Activated T-cell treated with anti-CD3 and anti-CD28 coated beads, Interleukin-2, amount 50 U/mL, for 4 hours (primary cell): Measurements from ENCODE around the gene SLC29A2. TPM values are rescaled to one million over a fixed set of nuclear protein-coding genes. Genes with fewer than 3 reads are reported as not detected.

ENCODE experiments used
- ATAC-seq, 2 donors: fragments of 200-7000 bp; cut with Tn5 transposase; one replicate each; pipeline ENCODE4 v1.10.0; 2021
- DNase-seq: peaks from one replicate; pipeline ENCODE4 v3.0.0-alpha.2; 2020
- H3K27me3 Mint-ChIP-seq: one replicate; pipeline ENCODE4 v1.8.0; 2021; ENCODE audit warnings: low read depth, mixed read lengths
- H3K36me3 Mint-ChIP-seq: one replicate; pipeline ENCODE4 v1.8.0; 2022; ENCODE audit warnings: mixed read lengths; ENCODE audit not compliant: insufficient read depth
- H3K4me1 Mint-ChIP-seq: one replicate; pipeline ENCODE4 v1.8.0; 2021; ENCODE audit warnings: low read depth, mixed read lengths
- H3K4me3 Mint-ChIP-seq: one replicate; pipeline ENCODE4 v1.8.0; 2021; ENCODE audit warnings: mild to moderate bottlenecking, moderate library complexity, mixed read lengths
- H3K9me3 Mint-ChIP-seq: one replicate; pipeline ENCODE4 v1.8.0; 2021; ENCODE audit warnings: mixed read lengths
- total RNA-seq, 3 donors: library from RNA; stranded (reverse); gene quantifications; one replicate each; pipeline ENCODE4 v1.2.1, GENCODE V29; 2021

The SLC29A2 gene
- total RNA-seq, 3 donors from 2014 or later: 10.5 to 15.7 (median 11.4) TPM

DNA sequence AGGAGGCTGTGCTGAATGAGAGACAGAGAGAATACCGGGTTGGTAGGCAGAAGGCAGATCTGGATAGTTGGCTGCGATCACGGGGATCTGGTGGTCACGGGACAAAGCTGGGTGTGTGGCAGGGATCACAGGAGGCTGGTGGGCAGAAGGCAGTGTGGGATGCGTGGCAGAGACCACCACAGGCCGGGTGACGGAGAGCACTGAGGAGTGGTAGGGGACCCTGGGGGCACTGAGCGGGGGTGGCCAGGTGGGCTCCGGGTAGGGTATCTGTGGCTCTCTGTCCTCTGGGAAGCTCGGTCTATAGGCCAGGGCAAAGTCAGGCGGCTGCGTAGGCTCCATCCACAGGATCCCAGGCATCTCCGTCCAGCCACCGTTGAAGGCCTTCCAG lies 56.1 kb downstream of the SLC29A2 start:
- ATAC-seq (no peak), DNase-seq (no peak)
- no peaks in the 10 kb centered on the region for H3K36me3 Mint-ChIP-seq
- H3K4me3 Mint-ChIP-seq: no peak overlapping the region
- peaks cover 2% of the 10 kb centered on the region for H3K27me3 Mint-ChIP-seq
- H3K9me3 Mint-ChIP-seq: no peaks in the 10 kb centered on the region
- H3K4me1 Mint-ChIP-seq: peaks cover 66% of the 10 kb centered on the region

DNA sequence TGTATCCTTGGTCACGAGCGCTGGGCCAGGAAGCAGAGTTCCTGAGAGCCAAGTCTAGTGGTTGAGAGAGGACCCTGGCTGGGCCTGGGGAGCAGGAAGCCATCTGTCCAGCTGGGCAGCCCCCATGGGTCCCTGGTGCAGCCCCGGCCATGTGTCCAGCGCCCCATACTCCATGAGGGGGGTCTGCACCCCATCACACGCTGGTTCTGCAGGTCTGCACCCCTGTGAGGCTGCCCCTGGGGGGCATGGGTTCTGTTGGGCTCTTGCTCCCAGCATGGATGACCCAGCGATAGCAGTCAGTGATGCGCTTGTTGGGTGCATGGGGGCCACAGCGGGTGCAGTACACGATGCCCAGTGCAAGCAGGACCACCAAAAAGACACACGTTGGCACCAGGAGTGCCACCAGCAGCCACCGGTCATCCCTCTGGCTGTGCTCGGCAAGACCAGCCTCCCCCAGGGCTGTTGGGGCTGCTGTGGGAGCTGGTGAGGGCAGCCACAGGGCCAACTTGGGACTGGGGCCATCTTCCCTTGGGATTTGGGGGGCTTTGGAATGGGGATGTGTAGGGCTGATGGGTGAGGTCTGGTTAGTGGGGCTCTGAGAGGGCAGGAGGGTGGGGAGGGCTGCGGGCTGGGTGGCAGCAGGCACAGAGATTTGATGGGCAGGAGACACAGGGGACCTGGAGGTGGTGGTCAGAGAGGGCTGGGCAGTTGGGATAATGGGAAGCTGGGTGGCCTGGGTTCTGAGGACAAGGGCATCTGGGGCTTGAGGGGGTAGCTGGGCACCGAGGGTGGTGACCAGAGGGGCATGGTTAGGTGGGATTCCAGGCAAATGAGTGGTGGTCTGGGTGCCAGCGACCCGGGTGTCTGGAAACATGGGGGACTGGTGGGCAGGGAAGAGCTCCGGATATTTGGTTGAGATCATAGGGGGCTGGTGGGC lies 56.7 kb downstream of the SLC29A2 start:
- H3K4me3 Mint-ChIP-seq: no peak overlapping the region
- H3K4me1 Mint-ChIP-seq: peaks cover 63% of the 10 kb centered on the region
- ATAC-seq (no peak), DNase-seq (no peak)
- no peaks in the 10 kb centered on the region for H3K9me3 Mint-ChIP-seq
- peaks cover 2% of the 10 kb centered on the region for H3K27me3 Mint-ChIP-seq
- H3K36me3 Mint-ChIP-seq: no peaks in the 10 kb centered on the region

DNA sequence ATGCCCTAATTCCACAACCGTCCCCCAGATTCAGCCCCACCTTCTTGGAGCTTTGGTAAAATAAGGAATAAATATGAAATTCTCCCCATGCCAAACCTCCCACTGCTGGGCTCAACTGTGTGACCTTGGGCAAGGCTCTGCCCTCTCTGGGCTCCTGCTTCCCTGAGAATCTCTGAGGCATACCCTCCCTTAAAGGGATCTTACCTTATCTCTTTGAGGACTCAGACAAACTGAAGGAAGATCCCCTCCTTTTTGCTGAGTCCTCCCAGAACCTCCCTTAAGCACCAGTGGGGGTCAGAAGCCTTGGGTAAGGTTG lies 57.4 kb downstream of the SLC29A2 start:
- no peaks in the 10 kb centered on the region for H3K36me3 Mint-ChIP-seq
- ATAC-seq (no peak), DNase-seq (no peak)
- peaks cover 57% of the 10 kb centered on the region for H3K4me1 Mint-ChIP-seq
- peak overlapping the region; percentile 64 for H3K4me3 Mint-ChIP-seq
- H3K9me3 Mint-ChIP-seq: no peaks in the 10 kb centered on the region
- peaks cover 2% of the 10 kb centered on the region for H3K27me3 Mint-ChIP-seq

DNA sequence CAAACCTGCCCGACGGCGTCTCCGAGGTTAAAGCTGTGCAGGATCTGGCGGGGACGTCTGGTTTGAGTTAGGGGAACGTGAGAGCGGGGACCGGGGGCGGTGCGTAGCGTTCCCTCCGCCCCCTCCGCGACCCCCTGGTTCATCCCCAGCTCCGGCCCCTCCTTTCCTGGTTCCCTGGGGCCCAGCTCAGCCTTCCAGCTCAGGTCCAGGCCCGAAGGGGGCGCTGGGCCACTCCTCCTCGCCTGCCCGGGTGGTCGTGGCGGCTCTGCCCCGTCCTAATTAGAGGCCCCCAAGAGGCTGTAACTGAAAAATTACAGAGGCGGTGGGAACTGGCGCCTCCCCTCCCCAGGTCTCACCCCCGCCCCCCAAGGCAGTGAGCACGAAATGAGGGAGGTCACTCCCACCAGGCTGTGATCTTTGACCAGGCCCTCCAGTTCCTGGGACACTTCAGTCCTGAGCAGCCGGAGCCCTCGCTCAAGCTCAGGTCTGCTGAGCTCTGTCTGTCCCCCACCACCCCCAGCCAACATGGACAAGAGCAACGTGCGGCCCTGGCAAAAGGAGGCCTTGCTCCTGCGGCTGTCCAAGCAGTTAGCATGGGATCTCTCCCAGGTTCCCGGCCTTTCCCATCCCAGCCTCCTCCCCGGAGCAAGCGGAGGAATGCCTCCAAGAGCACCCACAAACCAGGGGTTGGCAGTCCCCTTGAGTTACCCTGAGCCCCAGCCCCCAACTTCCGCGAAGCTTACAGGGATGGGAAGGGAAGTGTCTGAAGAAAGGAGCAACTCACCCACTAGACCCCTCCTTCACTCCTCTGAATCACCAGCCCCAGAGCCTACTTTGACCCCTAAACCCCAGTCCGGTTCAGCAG lies 58.0 kb downstream of the SLC29A2 start:
- H3K9me3 Mint-ChIP-seq: no peaks in the 10 kb centered on the region
- no peaks in the 10 kb centered on the region for H3K36me3 Mint-ChIP-seq
- peak overlapping the region; percentile 86 for H3K4me3 Mint-ChIP-seq

DNA sequence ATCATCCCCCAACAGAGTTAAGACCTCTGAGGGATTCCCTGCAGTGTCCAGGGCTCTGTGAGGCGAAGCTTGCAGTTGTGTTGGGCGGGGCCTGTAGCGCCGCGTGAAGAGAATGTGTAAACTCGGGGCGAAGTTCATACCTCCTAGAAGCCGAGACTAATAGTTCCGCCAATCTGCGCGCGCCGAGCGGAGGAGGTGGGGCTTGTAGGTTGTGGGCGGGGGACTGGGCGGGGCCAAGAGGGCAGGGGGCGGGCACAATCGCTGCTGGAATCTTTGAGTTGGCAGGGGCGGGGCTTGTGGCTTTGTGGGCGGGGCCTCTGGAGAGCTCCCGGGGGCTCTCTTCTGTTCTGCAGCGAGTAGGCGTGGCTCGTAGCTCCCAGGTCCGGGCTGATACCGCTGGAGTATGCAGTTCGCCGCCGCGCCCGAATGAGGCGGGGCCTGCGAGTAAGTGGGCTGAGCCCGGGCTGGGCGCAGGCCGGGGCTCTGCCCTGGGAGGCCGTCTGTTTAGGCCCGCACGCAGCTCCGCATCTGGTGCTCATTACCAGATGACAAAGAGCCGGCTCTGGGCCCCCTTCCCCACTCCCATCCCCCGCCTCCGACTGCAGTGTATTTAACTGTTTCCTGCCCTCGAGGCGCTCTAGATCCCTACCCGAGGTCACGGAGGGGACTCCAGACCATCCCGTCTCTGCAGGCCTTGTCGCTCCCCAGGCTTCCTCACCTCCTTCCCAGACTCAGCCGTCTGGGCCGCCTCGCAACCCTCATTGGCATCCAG lies 58.8 kb downstream of the SLC29A2 start:
- peaks cover 43% of the 10 kb centered on the region for H3K4me1 Mint-ChIP-seq
- H3K36me3 Mint-ChIP-seq: no peaks in the 10 kb centered on the region
- no peaks in the 10 kb centered on the region for H3K9me3 Mint-ChIP-seq
- H3K4me3 Mint-ChIP-seq: peak overlapping the region; percentile 86
- DNase-seq (peak; percentile 98), ATAC-seq (peak; percentile 76 to 81)
- H3K27me3 Mint-ChIP-seq: no peaks in the 10 kb centered on the region

More for the DNA sequence above, 58.0 kb downstream of the SLC29A2 start:
- H3K27me3 Mint-ChIP-seq: peaks cover under 1% of the 10 kb centered on the region
- peaks cover 51% of the 10 kb centered on the region for H3K4me1 Mint-ChIP-seq
- no peak for DNase-seq
- no peak for ATAC-seq

Other genes starting within 250 kb of the SLC29A2 start
- 10 to 100 TPM; 86.3 to 92.2 (median 89.2) TPM for gene KLC2, start 114.1 kb downstream of the SLC29A2 start, total RNA-seq
- 100 to 1,000 TPM; 118 to 125 (median 120) TPM for gene RAB1B, start 103.1 kb downstream of the SLC29A2 start, total RNA-seq
- gene CNIH2, start 93.6 kb downstream of the SLC29A2 start, total RNA-seq: 1 to 10 TPM; 1.4 to 1.8 (median 1.7) TPM
- 100 to 1,000 TPM; 154 to 170 (median 159) TPM for gene YIF1A, start 82.6 kb downstream of the SLC29A2 start, total RNA-seq
- under 1 TPM in 1 of 3 donors, not detected in 2; 0.11 TPM for gene TMEM151A, start 79.9 kb downstream of the SLC29A2 start, total RNA-seq
- 1 to 10 TPM in 1 of 3 donors, under 1 TPM in 2; 0.65 to 1.5 (median 0.82) TPM for gene CD248, start 54.7 kb downstream of the SLC29A2 start, total RNA-seq
- 1 to 10 TPM; 1.4 to 2.2 (median 1.7) TPM for gene RIN1, start 35.3 kb downstream of the SLC29A2 start, total RNA-seq
- 100 to 1,000 TPM in 1 of 3 donors, 10 to 100 TPM in 2; 91.1 to 105 (median 94.9) TPM for gene BRMS1, start 26.7 kb downstream of the SLC29A2 start, total RNA-seq
- gene B4GAT1, start 24.1 kb downstream of the SLC29A2 start, total RNA-seq: 10 to 100 TPM in 1 of 3 donors, 1 to 10 TPM in 2; 6.4 to 10.3 (median 8.0) TPM
- not detected for gene NPAS4, start 49.3 kb upstream of the SLC29A2 start, total RNA-seq
- 100 to 1,000 TPM; 124 to 141 (median 129) TPM for gene MRPL11, start 67.1 kb upstream of the SLC29A2 start, total RNA-seq
- gene PELI3, start 95.1 kb upstream of the SLC29A2 start, total RNA-seq: 1 to 10 TPM; 4.9 to 8.5 (median 7.8) TPM
- gene DPP3, start 108.7 kb upstream of the SLC29A2 start, total RNA-seq: 100 to 1,000 TPM; 123 to 142 (median 132) TPM
- gene BBS1, start 138.9 kb upstream of the SLC29A2 start, total RNA-seq: 10 to 100 TPM; 13.1 to 13.8 (median 13.6) TPM
- 1 to 10 TPM; 6.3 to 7.3 (median 6.4) TPM for gene ZDHHC24, start 174.3 kb upstream of the SLC29A2 start, total RNA-seq
- under 1 TPM in 2 of 3 donors, not detected in 1; 0.08 to 0.18 TPM for gene ACTN3, start 175.1 kb upstream of the SLC29A2 start, total RNA-seq
- gene CTSF, start 196.8 kb upstream of the SLC29A2 start, total RNA-seq: under 1 TPM; 0.33 to 0.89 (median 0.63) TPM
- gene CCDC87, start 221.3 kb upstream of the SLC29A2 start, total RNA-seq: under 1 TPM; 0.08 to 0.16 (median 0.13) TPM
- 10 to 100 TPM; 24.5 to 25.3 (median 25.1) TPM for gene CCS, start 221.4 kb upstream of the SLC29A2 start, total RNA-seq
- 100 to 1,000 TPM; 201 to 223 (median 206) TPM for gene RBM14, start 244.9 kb upstream of the SLC29A2 start, total RNA-seq